Measurements from ENCODE around the gene TCP11X2.
"Not testable (repeated sequence)": the region's sequence is repeated elsewhere in the genome, so short reads cannot be mapped to it uniquely, and the experiment has no call there.

TCP11X2 gene

GRCh38 chrX:102471762-102472220 is at the start of gene TCP11X2:
TSS of gene TCP11X2 (minus strand) at chrX:102471812.
- in situ Hi-C loops (cut with HindIII; ENCODE audit: low sequenced_read_pairs): not testable (repeated sequence)

DNA sequence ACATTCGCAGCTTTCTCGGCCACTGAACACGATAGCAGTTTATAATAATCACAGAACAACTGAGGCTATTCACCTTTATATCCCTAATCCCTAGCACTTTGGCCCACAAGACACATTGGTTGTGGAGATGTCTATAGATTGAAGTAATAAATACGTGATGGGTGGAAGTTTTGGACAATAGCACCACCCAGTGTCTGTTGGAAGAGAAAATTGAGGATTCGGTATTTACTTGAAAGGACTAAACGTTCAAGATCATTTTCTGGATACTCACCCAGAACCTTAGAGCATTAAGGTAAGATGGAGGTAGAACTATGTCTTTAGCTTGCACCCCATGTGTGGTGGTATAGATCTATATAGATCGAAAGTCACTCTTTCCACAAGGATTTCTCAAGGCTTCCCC is 45.7 kb upstream of the TCP11X2 start:
- in situ Hi-C loops (cut with HindIII; ENCODE audit: low sequenced_read_pairs): no loop called here

- in situ Hi-C loops (cut with HindIII; ENCODE audit: low sequenced_read_pairs): no loop called here
These were observed 44.6 kb upstream of the TCP11X2 start, which contains the start of gene TMSB15A for GRCh38 chrX:102515975-102516941. TSS of gene TMSB15A (minus strand) at chrX:102516739.

- in situ Hi-C loops (cut with HindIII; ENCODE audit: low sequenced_read_pairs): no loop called here
These were observed 42.9 kb upstream of the TCP11X2 start for GRCh38 chrX:102514536-102514935.

DNA sequence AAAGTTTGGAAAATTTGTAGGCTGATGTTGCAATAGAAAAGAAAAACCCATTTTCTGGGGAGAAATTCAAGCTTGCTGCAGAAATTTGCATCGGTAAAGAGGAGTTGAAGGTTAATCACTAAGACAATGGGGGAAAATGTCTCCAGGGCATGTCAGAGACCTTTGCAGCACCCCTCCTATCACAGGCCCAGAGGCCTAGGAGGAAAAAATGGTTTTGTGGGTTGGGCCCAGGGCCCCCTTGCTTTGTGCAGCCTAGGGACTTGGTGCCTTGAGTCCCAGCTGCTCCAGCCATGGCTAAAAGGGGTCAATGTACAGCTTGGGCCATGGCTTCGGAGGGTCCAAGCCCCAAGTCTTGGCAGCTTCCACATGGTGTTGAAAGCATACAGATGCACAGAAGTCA is 27.1 kb upstream of the TCP11X2 start:
- in situ Hi-C loops (cut with HindIII; ENCODE audit: low sequenced_read_pairs): no loop called here

GRCh38 chrX:102491766-102492165 is 20.2 kb upstream of the TCP11X2 start:
- in situ Hi-C loops (cut with HindIII; ENCODE audit: low sequenced_read_pairs): no loop called here

- in situ Hi-C loops (cut with HindIII; ENCODE audit: low sequenced_read_pairs): not testable (repeated sequence)
These were observed 7.2 kb upstream of the TCP11X2 start for GRCh38 chrX:102478765-102479164.

DNA sequence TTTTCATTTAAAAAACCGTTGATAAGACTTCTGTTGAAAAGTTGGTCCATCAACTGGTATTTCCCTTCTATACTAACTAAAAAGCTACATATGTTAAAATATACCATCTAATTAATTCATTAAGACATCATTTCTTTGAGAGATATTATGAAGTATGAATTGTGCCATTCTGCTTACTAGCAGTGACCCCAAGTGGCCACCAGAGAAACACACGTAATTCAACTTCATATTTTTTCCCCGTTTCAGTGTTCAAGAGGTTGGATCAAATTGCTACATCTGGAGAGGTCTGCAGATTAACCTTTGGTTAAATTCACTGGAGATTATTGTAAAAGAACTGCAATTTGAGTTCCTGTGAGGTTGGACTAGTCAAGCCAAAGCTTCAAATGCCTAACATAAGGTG is 1.4 kb downstream of the TCP11X2 start:
- in situ Hi-C loops (cut with HindIII; ENCODE audit: low sequenced_read_pairs): not testable (repeated sequence)

DNA sequence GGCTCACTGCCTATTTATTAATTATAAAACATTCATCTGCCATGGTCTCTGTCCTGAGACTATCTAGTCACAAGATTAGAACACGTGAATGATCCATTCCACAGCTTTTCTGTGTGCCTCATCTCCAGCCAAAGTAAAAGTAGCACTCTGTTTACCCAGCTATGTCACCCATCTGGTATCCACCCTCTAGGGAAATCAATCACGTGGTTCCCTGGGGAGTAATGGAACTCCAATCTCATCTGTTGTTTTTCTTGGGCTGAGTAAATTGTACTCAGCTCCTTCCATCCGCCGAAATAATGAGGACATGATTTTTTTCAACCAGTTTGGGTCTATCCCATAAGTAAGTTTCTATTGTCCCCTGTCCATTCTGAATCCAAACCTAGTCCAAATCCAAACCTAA is 13.0 kb downstream of the TCP11X2 start:
- in situ Hi-C loops (cut with HindIII; ENCODE audit: low sequenced_read_pairs): not testable (repeated sequence)

- in situ Hi-C loops (cut with HindIII; ENCODE audit: low sequenced_read_pairs): not testable (repeated sequence)
These were observed 31.7 kb downstream of the TCP11X2 start, which contains the start of gene NXF2B for GRCh38 chrX:102439908-102440307. TSS of gene NXF2B (minus strand) at chrX:102440008. CDS start at chrX:102380036, 59,972 bp downstream.

- in situ Hi-C loops (cut with HindIII; ENCODE audit: low sequenced_read_pairs): not testable (repeated sequence)
These were observed 57.1 kb downstream of the TCP11X2 start for GRCh38 chrX:102414493-102414892.
